Right cardiac atrium (tissue), 5 donors: ENCODE data around the gene NHERF2. TPM values are rescaled to one million over a fixed set of nuclear protein-coding genes. Genes with fewer than 3 reads are reported as not detected.

Experiments
- ATAC-seq, 2 donors: fragments of 200-7000 bp; cut with Tn5 transposase; one replicate each; pipeline versions ENCODE4 v1.8.0 to v1.9.1; 2020; ENCODE audit warnings: moderate library complexity in 2 of 2, mild to moderate bottlenecking in 1 of 2
- DNase-seq, 3 donors: peaks; one replicate each; pipeline ENCODE4 v3.0.0-alpha.2; 2020
- H3K27ac ChIP-seq: one replicate; pipeline ENCODE4 v1.5.1; 2013; ENCODE audit warnings: mild to moderate bottlenecking, low read length, control low read depth, moderate library complexity
- H3K27me3 ChIP-seq: one replicate; pipeline ENCODE4 v1.6.1; 2013; ENCODE audit not compliant: control insufficient read depth, insufficient read depth
- H3K4me1 ChIP-seq: one replicate; pipeline ENCODE4 v1.6.1; 2013; ENCODE audit warnings: low read length; ENCODE audit not compliant: control insufficient read depth, insufficient read depth
- H3K4me3 ChIP-seq: one replicate; pipeline ENCODE4 v1.5.1; 2013; ENCODE audit warnings: low read length, control low read depth
- H3K9me3 ChIP-seq: one replicate; pipeline ENCODE4 v1.6.1; 2013; ENCODE audit warnings: low read length; ENCODE audit not compliant: control insufficient read depth
- WGBS: extraction: QIAGEN DNeasy Blood & Tissue Kit; methylation state at CpG from one replicate; pipeline ENCODE4 v1.1.7; 2013; 5-methylcytosine and 5-hydroxymethylcytosine counted together
- intact Hi-C, 4 donors: fragments of 100-400 bp; cut with DNase I; formaldehyde crosslinking; loops; one replicate each; pipeline versions ENCODE4 v1.11.0 to v1.14.0; 2022 to 2023
- polyA plus RNA-seq: library from polyadenylated mRNA; stranded (reverse); fragments of 200-250 nt; gene quantifications from one replicate; pipeline ENCODE4 v1.2.3, GENCODE V29; 2013
- total RNA-seq, 4 donors: library from RNA; stranded (reverse); fragmentation: NEBNext Ultra II Directional; extraction: Animal tissue kit (Norgen Biotek cat#: 25700); gene quantifications; one replicate each; pipeline ENCODE4 v1.2.1, GENCODE V29; 2021
- donor health status: healthy with polysubstance abuse.
- donor health status: DM: no; HTN: yes; CAD: no.
- donor health status: DM: no; HTN: no; CAD: no.
- donor health status: DM: no; HTN: yes; CAD: no; lungs with severe emphysema.
- donor health status: DM: yes; HTN: yes; CAD: no.

NHERF2 gene
- total and polyA plus RNA-seq, 5 donors, result 131 to 257 (median 177) TPM

DNA sequence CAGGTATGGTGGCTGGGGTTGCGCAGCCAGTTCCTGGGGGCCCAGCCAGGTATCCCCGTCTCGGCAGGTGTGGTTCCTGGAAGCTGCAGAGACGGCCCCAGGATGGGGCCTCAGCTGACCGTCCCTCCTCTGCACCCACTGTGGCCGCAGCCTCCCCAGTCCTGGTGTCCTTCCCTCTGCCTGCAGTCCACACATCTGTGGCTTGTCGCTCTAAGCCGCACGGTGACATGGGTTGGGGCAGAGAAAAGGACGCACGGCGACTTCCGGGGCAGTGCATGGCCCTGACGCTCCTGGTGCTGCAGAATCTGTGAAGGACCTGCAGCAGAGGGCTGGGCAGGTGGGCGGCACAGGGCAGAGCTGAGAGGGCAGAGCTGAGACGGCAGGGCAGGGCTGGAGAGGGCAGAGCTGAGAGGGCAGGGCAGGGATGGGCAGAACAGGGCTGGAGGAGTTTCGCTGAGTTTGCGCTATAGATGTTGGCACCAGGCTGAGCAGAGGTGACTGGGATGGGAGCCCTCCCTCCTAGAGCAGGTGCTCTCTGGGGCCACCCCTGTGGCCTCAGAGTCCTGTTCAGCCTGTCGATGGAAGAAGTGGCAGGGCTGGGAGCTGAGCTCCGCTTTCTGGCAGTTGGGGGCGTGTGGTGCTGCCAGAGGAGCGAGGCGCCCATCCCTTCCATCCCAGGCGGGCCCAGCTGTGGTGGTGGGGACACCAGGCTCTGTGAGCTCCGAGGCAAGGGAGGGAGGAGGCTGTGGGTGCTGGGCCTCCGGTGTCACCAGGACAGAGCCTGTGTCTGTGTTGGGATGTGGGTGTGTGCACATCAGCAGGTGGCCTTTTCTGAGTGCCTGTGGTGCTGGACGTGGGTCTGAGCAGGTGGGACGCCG lies 44.1 kb downstream of the NHERF2 start:
- ATAC-seq (no peak), DNase-seq (no peak)
- 93% methylated on average over 29 of the region's 29 CpGs for WGBS
- H3K9me3 ChIP-seq, result no peaks in the 10 kb centered on the region
- intact Hi-C loops, result no loop called here
- H3K27me3 ChIP-seq, result no peaks in the 10 kb centered on the region
- no peaks in the 10 kb centered on the region for H3K4me1 ChIP-seq
- no peak overlapping the region for H3K27ac ChIP-seq
- no peak overlapping the region for H3K4me3 ChIP-seq

DNA sequence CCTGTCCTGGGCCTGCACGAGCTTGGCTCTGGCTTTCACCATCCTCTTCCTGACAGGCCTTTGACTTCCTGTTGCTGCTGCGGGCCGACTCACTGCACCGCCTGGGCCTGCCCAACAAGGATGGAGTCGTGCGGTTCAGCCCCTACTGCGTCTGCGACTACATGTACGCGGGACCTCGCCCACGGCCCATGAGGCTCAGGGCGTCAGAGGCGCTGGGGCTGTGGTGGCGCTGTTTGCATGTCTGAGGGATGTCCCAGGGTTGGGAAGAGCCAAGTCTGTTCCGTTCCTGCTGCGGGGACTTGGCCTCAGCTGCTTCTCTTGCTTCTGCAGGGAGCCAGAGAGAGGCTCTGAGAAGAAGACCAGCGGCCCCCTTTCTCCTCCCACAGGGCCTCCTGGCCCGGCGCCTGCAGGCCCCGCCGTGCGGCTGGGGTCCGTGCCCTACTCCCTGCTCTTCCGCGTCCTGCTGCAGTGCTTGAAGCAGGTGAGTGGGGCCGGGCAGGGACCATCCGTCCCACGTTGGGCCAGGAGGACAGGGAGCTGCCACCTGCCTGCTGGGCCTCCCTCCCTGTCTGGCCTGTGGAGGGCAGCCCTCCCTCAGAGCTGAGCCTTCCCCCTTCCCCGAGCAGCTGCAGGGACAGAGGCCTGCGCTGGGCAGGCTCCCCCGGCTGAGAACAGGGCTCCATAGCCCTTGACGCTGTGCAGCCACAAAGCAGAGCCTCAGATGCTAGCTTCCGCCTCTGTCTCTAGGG lies 44.9 kb downstream of the NHERF2 start:
- ATAC-seq (peak in 1 of 2 donors; percentile 15), DNase-seq (peak in 1 of 3 donors; percentile 12)
- no peak overlapping the region for H3K4me3 ChIP-seq
- WGBS, result 74% methylated on average over 34 of the region's 34 CpGs
- no peaks in the 10 kb centered on the region for H3K27me3 ChIP-seq
- H3K27ac ChIP-seq, result no peak overlapping the region
- H3K4me1 ChIP-seq, result no peaks in the 10 kb centered on the region
- intact Hi-C loops, result no loop called here
- no peaks in the 10 kb centered on the region for H3K9me3 ChIP-seq

DNA sequence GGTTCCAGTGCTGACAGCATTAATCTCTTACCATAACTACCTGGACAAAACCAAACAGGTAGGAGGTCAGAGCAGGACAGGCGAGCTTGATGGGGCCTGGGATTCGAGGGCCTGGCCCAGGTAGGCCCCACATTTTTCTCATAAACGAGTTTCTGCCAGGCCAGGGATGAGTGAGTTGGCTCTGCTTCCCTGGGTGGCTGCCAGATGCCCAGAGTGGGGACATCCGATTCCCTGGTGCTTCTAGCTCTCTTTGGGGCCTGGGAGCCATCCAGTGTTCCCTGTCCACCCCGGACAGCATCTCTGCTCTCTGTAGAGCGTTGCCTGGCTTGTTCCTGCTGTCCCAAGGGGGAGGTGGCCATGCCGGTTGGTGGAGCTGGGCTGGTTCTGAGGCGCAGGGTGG lies 46.2 kb downstream of the NHERF2 start:
- H3K4me3 ChIP-seq, result no peak overlapping the region
- H3K9me3 ChIP-seq, result no peaks in the 10 kb centered on the region
- intact Hi-C loops, result no loop called here
- no peaks in the 10 kb centered on the region for H3K27me3 ChIP-seq
- WGBS, result 84% methylated on average over 8 of the region's 8 CpGs
- no peak overlapping the region for H3K27ac ChIP-seq
- DNase-seq (no peak), ATAC-seq (no peak)
- no peaks in the 10 kb centered on the region for H3K4me1 ChIP-seq

DNA sequence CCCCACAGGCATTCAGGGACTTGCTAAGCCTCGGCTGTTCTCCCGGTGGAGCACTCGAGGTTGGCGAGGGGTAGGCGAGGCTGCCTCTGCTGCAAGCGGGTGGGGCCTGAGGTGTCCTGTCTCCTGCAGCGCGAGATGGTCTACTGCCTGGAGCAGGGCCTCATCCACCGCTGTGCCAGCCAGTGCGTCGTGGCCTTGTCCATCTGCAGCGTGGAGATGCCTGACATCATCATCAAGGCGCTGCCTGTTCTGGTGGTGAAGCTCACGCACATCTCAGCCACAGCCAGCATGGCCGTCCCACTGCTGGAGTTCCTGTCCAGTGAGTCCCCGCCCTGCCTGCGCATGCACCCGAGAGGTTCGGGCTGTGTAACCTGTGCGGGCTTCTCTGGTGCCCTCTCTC lies 47.4 kb downstream of the NHERF2 start:
- H3K9me3 ChIP-seq, result no peaks in the 10 kb centered on the region
- intact Hi-C loops, result no loop called here
- H3K27me3 ChIP-seq, result no peaks in the 10 kb centered on the region
- no peaks in the 10 kb centered on the region for H3K4me1 ChIP-seq
- WGBS, result 94% methylated on average over 20 of the region's 20 CpGs
- H3K4me3 ChIP-seq, result no peak overlapping the region
- ATAC-seq (no peak), DNase-seq (no peak)
- no peak overlapping the region for H3K27ac ChIP-seq

DNA sequence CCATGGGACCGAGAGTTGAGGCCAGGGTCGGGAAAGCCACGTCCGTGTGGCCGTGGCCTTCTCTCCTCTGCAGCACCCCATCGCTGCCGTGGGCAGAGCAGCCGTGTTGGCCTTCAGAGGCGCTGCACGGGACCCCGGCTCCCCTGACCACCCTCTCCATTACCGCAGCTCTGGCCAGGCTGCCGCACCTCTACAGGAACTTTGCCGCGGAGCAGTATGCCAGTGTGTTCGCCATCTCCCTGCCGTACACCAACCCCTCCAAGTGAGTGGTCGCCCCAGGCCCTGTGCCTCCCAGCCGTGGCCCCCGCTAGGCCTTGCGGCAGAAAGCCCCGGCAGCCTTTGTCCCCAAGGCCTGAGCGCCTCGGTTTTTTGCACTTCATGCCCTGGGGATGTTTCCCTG lies 48.9 kb downstream of the NHERF2 start:
- H3K4me3 ChIP-seq, result no peak overlapping the region
- no peaks in the 10 kb centered on the region for H3K27me3 ChIP-seq
- H3K4me1 ChIP-seq, result no peaks in the 10 kb centered on the region
- 95% methylated on average over 24 of the region's 24 CpGs for WGBS
- no peaks in the 10 kb centered on the region for H3K9me3 ChIP-seq
- intact Hi-C loops, result no loop called here
- DNase-seq, result no peak
- H3K27ac ChIP-seq, result no peak overlapping the region
- no peak for ATAC-seq

DNA sequence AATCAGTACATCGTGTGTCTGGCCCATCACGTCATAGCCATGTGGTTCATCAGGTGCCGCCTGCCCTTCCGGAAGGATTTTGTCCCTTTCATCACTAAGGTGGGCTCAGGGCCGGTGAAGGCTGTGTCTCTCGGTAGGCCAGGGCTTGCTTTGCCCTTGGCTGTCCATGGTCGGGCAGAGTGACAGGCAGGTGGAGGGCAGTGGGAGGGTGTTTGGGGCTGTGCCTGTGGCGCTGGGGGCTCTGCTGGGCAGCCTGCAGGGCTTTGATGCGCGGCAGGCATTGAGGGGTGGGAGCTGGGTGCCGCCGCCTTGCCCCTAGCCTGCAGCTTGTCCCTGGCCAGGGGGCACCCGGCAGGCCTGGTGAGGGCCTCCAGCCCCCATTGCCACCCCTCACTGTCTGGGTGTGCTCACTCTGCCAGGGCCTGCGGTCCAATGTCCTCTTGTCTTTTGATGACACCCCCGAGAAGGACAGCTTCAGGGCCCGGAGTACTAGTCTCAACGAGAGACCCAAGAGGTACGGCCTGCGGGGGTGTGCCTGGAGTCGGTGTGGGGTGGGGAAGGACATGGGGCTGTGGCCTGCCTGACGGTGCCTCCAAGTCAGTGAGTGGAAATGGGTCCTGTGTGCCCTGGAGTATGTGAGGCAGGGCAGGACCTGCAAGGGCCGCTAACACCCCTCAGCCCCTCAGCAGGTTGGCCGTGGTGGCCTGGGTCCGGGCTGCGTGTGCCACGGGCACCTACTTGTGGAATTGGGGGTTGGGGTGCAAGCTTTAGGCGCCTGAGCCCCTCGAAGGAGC lies 49.6 kb downstream of the NHERF2 start:
- H3K27ac ChIP-seq, result no peak overlapping the region
- H3K4me3 ChIP-seq, result no peak overlapping the region
- no peak for DNase-seq
- H3K27me3 ChIP-seq, result no peaks in the 10 kb centered on the region
- intact Hi-C loops, result no loop called here
- no peaks in the 10 kb centered on the region for H3K4me1 ChIP-seq
- no peak for ATAC-seq
- no peaks in the 10 kb centered on the region for H3K9me3 ChIP-seq
- 94% methylated on average over 28 of the region's 28 CpGs for WGBS

DNA sequence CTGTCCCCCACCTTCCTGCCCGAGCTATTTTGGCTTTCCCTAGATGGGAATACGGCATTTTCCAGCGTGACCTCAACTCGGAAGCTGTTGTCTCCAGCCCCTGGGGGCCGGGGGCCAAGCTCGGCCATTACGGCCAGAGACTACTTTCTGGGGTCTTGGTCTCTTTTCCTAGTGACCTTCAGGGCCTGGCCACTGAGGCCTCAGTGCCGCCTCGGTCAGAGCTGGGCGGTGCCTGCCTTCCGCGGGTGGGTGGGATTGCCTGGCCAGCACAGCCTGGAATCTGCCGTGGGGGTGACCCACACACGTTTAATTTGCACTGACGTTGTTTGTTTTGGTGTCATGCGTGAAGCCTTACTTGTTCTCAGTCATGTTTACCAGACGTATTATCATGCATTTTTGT lies 50.3 kb downstream of the NHERF2 start:
- intact Hi-C loops, result no loop called here
- Histone ChIP-seq H3K27me3 (no peaks in the 10 kb centered on the region), H3K4me3 (no peak overlapping the region), H3K27ac (no peak overlapping the region), H3K4me1 (no peaks in the 10 kb centered on the region), H3K9me3 (no peaks in the 10 kb centered on the region)
- WGBS, result 90% methylated on average over 17 of the region's 17 CpGs
- DNase-seq (no peak), ATAC-seq (no peak)

DNA sequence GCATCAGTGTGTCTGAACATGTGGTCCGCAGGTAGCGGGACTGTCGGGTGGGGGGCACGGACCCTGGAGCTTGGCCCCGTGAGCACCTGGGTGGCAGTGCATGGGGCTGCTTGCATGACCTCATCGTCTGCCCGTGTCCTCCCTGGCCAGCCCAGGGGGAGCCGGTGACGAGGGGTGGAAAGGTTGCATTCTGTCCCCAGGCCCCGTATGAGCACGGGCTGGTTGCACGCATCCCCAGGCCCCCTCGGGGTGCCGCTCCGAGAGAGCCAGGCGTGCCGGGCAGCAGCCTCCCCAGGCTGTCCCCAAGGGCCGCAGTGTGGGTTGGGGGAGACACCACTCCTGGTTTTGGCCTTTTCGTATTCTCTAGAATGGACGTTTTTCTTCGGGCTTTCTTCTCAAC lies 51.0 kb downstream of the NHERF2 start:
- Histone ChIP-seq H3K4me1 (no peaks in the 10 kb centered on the region), H3K27me3 (no peaks in the 10 kb centered on the region), H3K4me3 (no peak overlapping the region), H3K27ac (no peak overlapping the region), H3K9me3 (no peaks in the 10 kb centered on the region)
- 92% methylated on average over 21 of the region's 21 CpGs for WGBS
- intact Hi-C loops, result no loop called here
- DNase-seq (no peak), ATAC-seq (no peak)

DNA sequence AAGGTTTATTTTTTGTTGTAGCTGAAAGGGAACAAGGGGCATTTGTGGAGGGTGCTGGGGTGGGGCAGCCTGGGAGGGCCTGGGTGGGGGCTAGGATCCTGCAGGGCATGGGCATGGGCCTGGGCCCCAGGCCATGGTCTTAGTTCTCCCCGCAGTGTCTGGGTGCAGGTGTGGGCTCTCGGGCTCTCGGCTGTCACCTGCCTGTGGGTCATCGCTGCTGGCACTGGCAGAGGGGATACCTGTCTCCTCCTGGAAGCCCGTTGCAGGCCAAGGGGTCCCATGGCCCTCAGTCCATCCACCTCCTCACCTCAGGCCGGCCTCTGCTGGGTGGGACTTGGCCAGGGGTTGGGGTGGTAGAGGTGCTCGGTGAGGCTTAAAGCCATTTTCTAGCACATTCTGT lies 51.4 kb downstream of the NHERF2 start:
- H3K9me3 ChIP-seq, result no peaks in the 10 kb centered on the region
- no peak overlapping the region for H3K27ac ChIP-seq
- H3K27me3 ChIP-seq, result no peaks in the 10 kb centered on the region
- WGBS, result 97% methylated on average over 7 of the region's 7 CpGs
- H3K4me1 ChIP-seq, result no peaks in the 10 kb centered on the region
- intact Hi-C loops, result no loop called here
- no peak overlapping the region for H3K4me3 ChIP-seq
- DNase-seq, result no peak
- ATAC-seq, result no peak

DNA sequence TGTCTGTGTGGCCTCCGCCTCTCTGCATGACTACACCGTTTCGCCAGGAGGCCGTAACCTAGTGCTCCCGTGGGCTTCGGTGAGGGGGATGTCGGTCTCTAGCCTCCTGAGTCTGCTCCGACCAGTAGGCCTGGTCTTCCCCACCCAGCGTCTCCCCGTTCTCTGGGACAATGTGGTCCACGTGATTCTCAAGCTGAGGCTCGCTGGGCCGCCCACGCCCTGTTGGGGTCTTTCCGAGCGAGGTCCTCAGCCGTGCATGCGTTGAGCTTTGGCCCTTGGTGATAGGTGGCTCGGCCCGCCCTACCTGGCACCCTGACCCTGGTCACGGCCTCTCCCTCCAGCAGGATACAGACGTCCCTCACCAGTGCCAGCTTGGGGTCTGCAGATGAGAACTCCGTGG lies 52.0 kb downstream of the NHERF2 start:
- no peak for DNase-seq
- H3K4me1 ChIP-seq, result no peaks in the 10 kb centered on the region
- no peak overlapping the region for H3K4me3 ChIP-seq
- H3K27me3 ChIP-seq, result no peaks in the 10 kb centered on the region
- WGBS, result 94% methylated on average over 23 of the region's 23 CpGs
- H3K27ac ChIP-seq, result no peak overlapping the region
- H3K9me3 ChIP-seq, result no peaks in the 10 kb centered on the region
- intact Hi-C loops, result no loop called here
- ATAC-seq, result no peak

DNA sequence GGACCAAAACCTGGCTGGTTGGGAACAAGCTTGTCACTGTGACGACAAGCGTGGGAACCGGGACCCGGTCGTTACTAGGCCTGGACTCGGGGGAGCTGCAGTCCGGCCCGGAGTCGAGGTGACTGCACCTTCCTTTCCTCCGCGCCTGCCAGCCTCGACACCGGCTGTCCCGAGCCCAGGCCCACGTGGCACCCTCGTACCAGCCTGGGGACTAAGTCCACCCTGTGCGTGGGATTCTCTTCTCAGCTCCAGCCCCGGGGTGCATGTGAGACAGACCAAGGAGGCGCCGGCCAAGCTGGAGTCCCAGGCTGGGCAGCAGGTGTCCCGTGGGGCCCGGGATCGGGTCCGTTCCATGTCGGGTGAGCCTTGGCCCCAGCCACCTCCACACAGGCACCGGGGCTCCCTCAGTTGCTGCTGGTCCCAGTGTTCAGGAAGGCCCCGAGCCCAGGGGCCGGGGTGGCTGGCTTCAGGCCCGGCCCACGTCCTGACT lies 52.7 kb downstream of the NHERF2 start:
- no peak for ATAC-seq
- no peak for DNase-seq
- Histone ChIP-seq H3K27me3 (no peaks in the 10 kb centered on the region), H3K4me3 (no peak overlapping the region), H3K9me3 (no peaks in the 10 kb centered on the region), H3K4me1 (no peaks in the 10 kb centered on the region), H3K27ac (no peak overlapping the region)
- intact Hi-C loops, result no loop called here
- 93% methylated on average over 30 of the region's 30 CpGs for WGBS
